Liver (tissue), 9 donors: ENCODE data around the gene EML4. TPM values are rescaled to one million over a fixed set of nuclear protein-coding genes. Genes with fewer than 3 reads are reported as not detected.

ENCODE experiments used
- DNase-seq: peaks from one replicate; pipeline ENCODE4 v3.0.0-alpha.2; 2017; ENCODE audit warnings: low spot score
- H3K27ac ChIP-seq, 2 donors: one replicate each; pipeline ENCODE4 v1.7.0; 2013; ENCODE audit warnings: inconsistent platforms in 2 of 2, low read length in 2 of 2, control low read depth in 1 of 2, low read depth in 1 of 2, mild to moderate bottlenecking in 1 of 2
- H3K27me3 ChIP-seq, 4 donors: one replicate each; pipeline versions ENCODE4 v1.6.1 to v1.7.0; 2013; ENCODE audit warnings: low read length in 3 of 4, inconsistent platforms in 1 of 4, mild to moderate bottlenecking in 1 of 4, moderate library complexity in 1 of 4; ENCODE audit not compliant: control insufficient read depth in 4 of 4, insufficient read depth in 4 of 4
- H3K36me3 ChIP-seq, 4 donors: one replicate each; pipeline versions ENCODE4 v1.6.1 to v1.7.0; 2013; ENCODE audit warnings: low read length in 3 of 4, mild to moderate bottlenecking in 3 of 4, low read depth in 1 of 4, moderate library complexity in 1 of 4; ENCODE audit not compliant: control insufficient read depth in 4 of 4, insufficient read depth in 3 of 4
- H3K4me1 ChIP-seq, 4 donors: one replicate each; pipeline versions ENCODE4 v1.6.1 to v1.7.0; 2013; ENCODE audit warnings: low read length in 3 of 4, mild to moderate bottlenecking in 3 of 4, moderate library complexity in 1 of 4; ENCODE audit not compliant: control insufficient read depth in 4 of 4, insufficient read depth in 4 of 4
- H3K4me3 ChIP-seq, 3 donors: one replicate each; pipeline versions ENCODE4 v1.6.1 to v1.7.0; 2013; ENCODE audit warnings: low read length in 3 of 3, control low read depth in 1 of 3, low read depth in 1 of 3, mild to moderate bottlenecking in 1 of 3
- H3K9ac ChIP-seq, 2 donors: one replicate each; pipeline ENCODE4 v1.7.0; 2013; ENCODE audit warnings: low read length in 2 of 2, mild to moderate bottlenecking in 2 of 2, moderate library complexity in 2 of 2, control low read depth in 1 of 2, low read depth in 1 of 2
- H3K9me3 ChIP-seq, 4 donors: one replicate each; pipeline versions ENCODE4 v1.6.1 to v1.7.0; 2013; ENCODE audit warnings: low read length in 3 of 4; ENCODE audit not compliant: control insufficient read depth in 4 of 4
- ATF3 ChIP-seq: IDR thresholded peaks from 2 replicates; pipeline ENCODE4 v1.6.1; 2016; ENCODE audit warnings: antibody characterized with exemption
- CTCF ChIP-seq: fragments of 150-350 bp; IDR thresholded peaks from 2 replicates; pipeline ENCODE4 v1.5.1; 2017; ENCODE audit warnings: improper control_type of control experiment, low read depth, low read length; ENCODE audit not compliant: missing input control
- EGR1 ChIP-seq, 2 donors: IDR thresholded peaks; 2 replicates each; pipeline ENCODE4 v1.6.1; 2016 to 2018; ENCODE audit warnings: antibody characterized with exemption in 2 of 2, low read depth in 2 of 2
- FOXA1 ChIP-seq: IDR thresholded peaks from 2 replicates; pipeline ENCODE4 v1.6.1; 2016; ENCODE audit warnings: antibody characterized with exemption
- FOXA2 ChIP-seq: IDR thresholded peaks from 2 replicates; pipeline ENCODE4 v1.6.1; 2016; ENCODE audit warnings: antibody characterized with exemption
- GABPA ChIP-seq, 2 donors: IDR thresholded peaks in 1 of 2; conservative IDR thresholded peaks in 1 of 2; 2 replicates each; pipeline ENCODE4 v1.6.1; 2016; ENCODE audit warnings: antibody characterized with exemption in 2 of 2, mild to moderate bottlenecking in 1 of 2, moderate library complexity in 1 of 2
- HNF4A ChIP-seq, 2 donors: conservative IDR thresholded peaks; 2 replicates each; pipeline ENCODE4 v1.6.1; 2016; ENCODE audit warnings: antibody characterized with exemption in 2 of 2, mild to moderate bottlenecking in 2 of 2
- HNF4G ChIP-seq: IDR thresholded peaks from 2 replicates; pipeline ENCODE4 v1.6.1; 2016; ENCODE audit warnings: antibody characterized with exemption
- JUND ChIP-seq, 2 donors: IDR thresholded peaks; 2 replicates each; pipeline ENCODE4 v1.6.1; 2016; ENCODE audit warnings: antibody characterized with exemption in 2 of 2
- MAX ChIP-seq: IDR thresholded peaks from 2 replicates; pipeline ENCODE4 v1.6.1; 2016; ENCODE audit warnings: antibody characterized with exemption
- NR2F2 ChIP-seq: IDR thresholded peaks from 2 replicates; pipeline ENCODE4 v1.6.1; 2016; ENCODE audit warnings: antibody characterized with exemption
- RAD21 ChIP-seq, 2 donors: IDR thresholded peaks; 2 replicates each; pipeline ENCODE4 v1.6.1; 2016; ENCODE audit warnings: antibody characterized with exemption in 2 of 2, mild to moderate bottlenecking in 2 of 2
- REST ChIP-seq: IDR thresholded peaks from 2 replicates; pipeline ENCODE4 v1.6.1; 2016; ENCODE audit warnings: antibody characterized with exemption, mild to moderate bottlenecking
- RXRA ChIP-seq, 2 donors: IDR thresholded peaks; 2 replicates each; pipeline ENCODE4 v1.6.1; 2017 to 2018; ENCODE audit warnings: antibody characterized with exemption in 2 of 2, mild to moderate bottlenecking in 1 of 2
- SP1 ChIP-seq: IDR thresholded peaks from 2 replicates; pipeline ENCODE4 v1.6.1; 2018; ENCODE audit warnings: antibody characterized with exemption, mild to moderate bottlenecking
- TAF1 ChIP-seq: conservative IDR thresholded peaks from 2 replicates; pipeline ENCODE4 v1.6.1; 2016; ENCODE audit warnings: antibody characterized with exemption, mild to moderate bottlenecking
- YY1 ChIP-seq: IDR thresholded peaks from 2 replicates; pipeline ENCODE4 v1.6.1; 2016; ENCODE audit warnings: antibody characterized with exemption, mild to moderate bottlenecking
- ZBTB33 ChIP-seq: IDR thresholded peaks from 2 replicates; pipeline ENCODE4 v1.6.1; 2016; ENCODE audit warnings: antibody characterized with exemption
- WGBS: extraction: QIAGEN DNeasy Blood & Tissue Kit; methylation state at CpG from one replicate; pipeline ENCODE4 v1.1.7; 2013; 5-methylcytosine and 5-hydroxymethylcytosine counted together
- polyA plus RNA-seq, 2 donors: library from polyadenylated mRNA; stranded (reverse) in 1 of 2; unstranded in 1 of 2; fragments of 200-250 nt in 1 of 2; fragments of >200 nt in 1 of 2; fragmentation: Nextera tagmentation in 1 of 2; extraction: Ambion mirVana in 1 of 2; gene quantifications; one replicate each; pipeline versions ENCODE4 v1.2.1 to v1.2.3, GENCODE V29; 2013 to 2015
- total RNA-seq, 2 donors: library from RNA; depleted of rRNA; stranded (reverse); fragments of >200 nt; gene quantifications; one replicate each; pipeline ENCODE4 v1.2.3, GENCODE V29; 2014
- donor health status: healthy.
- donor health status: healthy.
- donor health status: healthy.
- donor health status: healthy.
- donor health status: healthy.

Gene EML4
- total and polyA plus RNA-seq, 4 donors: 12.8 to 49.6 (median 34.8) TPM

GRCh38 chr2:42360890-42361727 lies 192.0 kb downstream of the EML4 start, which contains the start of gene COX7A2L:
Gene COX7A2L (minus strand): TSS chr2:42361217. CDS start chr2:42361161, 56 bp downstream.
- DNase-seq: peak; percentile 98
- H3K4me1 ChIP-seq: peaks cover 9 to 43% (median 31%) of the 10 kb centered on the region in 4 donors
- peak within 1 kb of the TSS; percentile 80 to 91 (median 88) for H3K4me3 ChIP-seq
- peak within 1 kb of the TSS; percentile 94 to 99 for H3K27ac ChIP-seq
- WGBS: under 1% methylated on average over 61 of the region's 61 CpGs
- no peaks in the 10 kb centered on the region for H3K27me3 ChIP-seq
- H3K9me3 ChIP-seq: no peaks in the 10 kb centered on the region
- peak within 1 kb of the TSS; percentile 93 for H3K9ac ChIP-seq
- TF ChIP-seq GABPA (IDR thresholded peaks at IDR 0.05 in 1 of 2, conservative IDR thresholded peaks at IDR 0.05 in 1 of 2) (peak in 1 of 2 donors; percentile 44), ZBTB33 (peak; percentile 87), ATF3 (no peak), RAD21 (IDR thresholded peaks at IDR 0.05) (peak; percentile 47 to 71), YY1 (peak; percentile 61), HNF4G (peak; percentile 33), FOXA1 (no peak), TAF1 (peak; percentile 64), HNF4A (conservative IDR thresholded peaks at IDR 0.05) (peak; percentile 45), REST (peak; percentile 75), NR2F2 (no peak), EGR1 (IDR thresholded peaks at IDR 0.05; ENCODE audit: low read depth in 2 of 2) (peak in 1 of 2 donors; percentile 19), JUND (IDR thresholded peaks at IDR 0.05) (peak; percentile 34 to 36), SP1 (peak; percentile 90), CTCF (peak; percentile 27), RXRA (IDR thresholded peaks at IDR 0.05) (peak in 1 of 2 donors; percentile 42), MAX (peak; percentile 77), FOXA2 (no peak)
- no peaks in the 10 kb centered on the region for H3K36me3 ChIP-seq
